Heart right ventricle (tissue), 16 donors: ENCODE data around the gene CLDN11. TPM values are rescaled to one million over a fixed set of nuclear protein-coding genes. Genes with fewer than 3 reads are reported as not detected.

Source experiments
- ATAC-seq, 8 donors: fragments of 200-7000 bp; cut with Tn5 transposase; one replicate each; pipeline ENCODE4 v1.9.1; 2020; ENCODE audit warnings: mild to moderate bottlenecking in 8 of 8, moderate library complexity in 8 of 8, moderate number of reproducible peaks in 1 of 8
- DNase-seq, 2 donors: peaks; one replicate each; pipeline ENCODE4 v3.0.0-alpha.2; 2020
- H3K27ac ChIP-seq, 10 donors: fragments of 200-600 bp; sonication (generic) in 2 of 10; one replicate each; pipeline versions ENCODE4 v1.5.0 to v1.8.0; 2020 to 2022; ENCODE audit warnings: mild to moderate bottlenecking in 3 of 10
- H3K27me3 ChIP-seq, 7 donors: fragments of 200-600 bp; one replicate each; pipeline ENCODE4 v1.8.0; 2021 to 2022; ENCODE audit warnings: mild to moderate bottlenecking in 2 of 7
- H3K36me3 ChIP-seq, 9 donors: fragments of 200-600 bp; sonication (generic) in 1 of 9; one replicate each; pipeline versions ENCODE4 v1.5.0 to v1.8.0; 2020 to 2022; ENCODE audit warnings: mild to moderate bottlenecking in 2 of 9
- H3K4me1 ChIP-seq, 9 donors: fragments of 200-600 bp; sonication (generic) in 1 of 9; one replicate each; pipeline versions ENCODE4 v1.5.0 to v1.8.0; 2020 to 2022; ENCODE audit warnings: mild to moderate bottlenecking in 4 of 9
- H3K4me3 ChIP-seq, 10 donors: fragments of 200-600 bp; sonication (generic) in 2 of 10; one replicate each; pipeline versions ENCODE4 v1.5.0 to v1.8.0; 2020 to 2022; ENCODE audit warnings: mild to moderate bottlenecking in 7 of 10, moderate library complexity in 2 of 10
- H3K9me3 ChIP-seq, 11 donors: fragments of 200-600 bp in 10 of 11; sonication (generic) in 2 of 11; one replicate each; pipeline versions ENCODE4 v1.5.0 to v1.8.0; 2013 to 2022; ENCODE audit warnings: mild to moderate bottlenecking in 2 of 11, control low read depth in 1 of 11, moderate library complexity in 1 of 11
- WGBS, 2 donors: extraction: QIAGEN DNeasy Blood & Tissue Kit; methylation state at CpG; one replicate each; pipeline ENCODE4 v1.1.7; 2013; ENCODE audit warnings: inconsistent platforms in 1 of 2; 5-methylcytosine and 5-hydroxymethylcytosine counted together
- intact Hi-C, 10 donors: fragments of 100-400 bp; cut with DNase I; formaldehyde crosslinking; loops; one replicate each; pipeline versions ENCODE4 v1.11.1 to v1.14.2; 2022
- polyA plus RNA-seq, 2 donors: library from polyadenylated mRNA; stranded (reverse); fragments of 200-250 nt; gene quantifications; one replicate each; pipeline ENCODE4 v1.2.3, GENCODE V29; 2013
- total RNA-seq, 10 donors: library from RNA; stranded (reverse); fragmentation: NEBNext Ultra II Directional in 3 of 10; extraction: Animal tissue kit (Norgen Biotek cat#: 25700) in 3 of 10; gene quantifications; one replicate each; pipeline versions ENCODE4 v1.2.1 to v1.2.4, GENCODE V29; 2021 to 2023
- TF ChIP-seq, protein P1 (sequence below), 9 donors: fragments of 200-600 bp; sonication (generic) in 2 of 9; IDR thresholded peaks; one replicate each; pipeline versions ENCODE4 v1.5.0 to v1.8.0; 2021 to 2022; ENCODE audit warnings: antibody characterized with exemption in 9 of 9, mild to moderate bottlenecking in 5 of 9, moderate library complexity in 1 of 9
- donor health status: Arrhythmogenic right ventricular cardiomyopathy.
- donor health status: ischemic (EF 13 %, LVEDD 7.1; RV severe dilation, severe dysfunction).
- donor health status: healthy with polysubstance abuse.
- donor health status: DM: no; HTN: yes; CAD: no.
- donor health status: DM: no; HTN: no; CAD: no.
- donor health status: ischemic (EF 25% LVEDD 6.9; RV normal size, moderate dysfunction).
- donor health status: ischemic (EF 25% LVEDD 5.7; RV mildly dilated, moderate dysfunction).
- donor health status: healthy.
- donor health status: DM: yes; HTN: yes; CAD: no.
- donor health status: Ischemic cardiomyopathy.
- donor health status: ischemic (EF 35%, LVEDD 5.7; RV mildly dilated, moderate dysfunction).
- donor health status: nonischemic (EF 11% LVEDD 7.7; RV severe dilation, severe dysfunction).
- donor health status: DM: yes; HTN: yes; CAD: no.
- donor health status: PGD.
- donor health status: ischemic (EF 29% LVEDD 5.4; RV normal size, mild dysfunction).
- donor health status: nonischemic (EF 23%, LVEDD 6.1; RV moderate dilation, normal function).

The CLDN11 gene
- total and polyA plus RNA-seq, 12 donors: 1.6 to 3.9 (median 2.8) TPM

DNA sequence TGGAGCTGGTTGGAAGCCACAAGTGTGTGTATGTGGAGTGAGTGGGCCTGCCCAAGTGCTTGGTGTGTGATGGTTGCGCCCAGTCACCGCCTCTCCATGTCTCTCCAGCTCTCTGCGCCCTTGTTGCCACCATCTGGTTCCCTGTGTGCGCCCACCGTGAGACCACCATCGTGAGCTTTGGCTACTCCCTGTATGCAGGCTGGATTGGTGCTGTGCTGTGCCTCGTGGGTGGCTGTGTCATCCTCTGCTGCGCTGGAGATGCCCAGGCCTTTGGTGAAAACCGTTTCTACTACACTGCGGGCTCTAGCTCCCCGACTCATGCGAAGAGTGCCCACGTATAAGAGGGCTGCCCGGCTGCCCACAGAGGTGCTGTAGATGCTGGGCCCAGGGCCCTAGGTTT is 13.7 kb downstream of the CLDN11 start:
- H3K9me3 ChIP-seq: no peaks in the 10 kb centered on the region
- no peak for ATAC-seq
- H3K4me1 ChIP-seq: no peaks in the 10 kb centered on the region
- H3K36me3 ChIP-seq: peaks cover 0 to 20% (median 0%) of the 10 kb centered on the region in 9 donors
- no peak overlapping the region for H3K4me3 ChIP-seq
- H3K27ac ChIP-seq: no peak overlapping the region
- no peaks in the 10 kb centered on the region for H3K27me3 ChIP-seq
- no peak for DNase-seq
- TF ChIP-seq, protein P1, sequence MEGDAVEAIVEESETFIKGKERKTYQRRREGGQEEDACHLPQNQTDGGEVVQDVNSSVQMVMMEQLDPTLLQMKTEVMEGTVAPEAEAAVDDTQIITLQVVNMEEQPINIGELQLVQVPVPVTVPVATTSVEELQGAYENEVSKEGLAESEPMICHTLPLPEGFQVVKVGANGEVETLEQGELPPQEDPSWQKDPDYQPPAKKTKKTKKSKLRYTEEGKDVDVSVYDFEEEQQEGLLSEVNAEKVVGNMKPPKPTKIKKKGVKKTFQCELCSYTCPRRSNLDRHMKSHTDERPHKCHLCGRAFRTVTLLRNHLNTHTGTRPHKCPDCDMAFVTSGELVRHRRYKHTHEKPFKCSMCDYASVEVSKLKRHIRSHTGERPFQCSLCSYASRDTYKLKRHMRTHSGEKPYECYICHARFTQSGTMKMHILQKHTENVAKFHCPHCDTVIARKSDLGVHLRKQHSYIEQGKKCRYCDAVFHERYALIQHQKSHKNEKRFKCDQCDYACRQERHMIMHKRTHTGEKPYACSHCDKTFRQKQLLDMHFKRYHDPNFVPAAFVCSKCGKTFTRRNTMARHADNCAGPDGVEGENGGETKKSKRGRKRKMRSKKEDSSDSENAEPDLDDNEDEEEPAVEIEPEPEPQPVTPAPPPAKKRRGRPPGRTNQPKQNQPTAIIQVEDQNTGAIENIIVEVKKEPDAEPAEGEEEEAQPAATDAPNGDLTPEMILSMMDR (IDR thresholded peaks at IDR 0.05): no peak
- 98% methylated on average over 14 of the region's 14 CpGs for WGBS, 2 donors
- intact Hi-C loops: no loop called here

DNA sequence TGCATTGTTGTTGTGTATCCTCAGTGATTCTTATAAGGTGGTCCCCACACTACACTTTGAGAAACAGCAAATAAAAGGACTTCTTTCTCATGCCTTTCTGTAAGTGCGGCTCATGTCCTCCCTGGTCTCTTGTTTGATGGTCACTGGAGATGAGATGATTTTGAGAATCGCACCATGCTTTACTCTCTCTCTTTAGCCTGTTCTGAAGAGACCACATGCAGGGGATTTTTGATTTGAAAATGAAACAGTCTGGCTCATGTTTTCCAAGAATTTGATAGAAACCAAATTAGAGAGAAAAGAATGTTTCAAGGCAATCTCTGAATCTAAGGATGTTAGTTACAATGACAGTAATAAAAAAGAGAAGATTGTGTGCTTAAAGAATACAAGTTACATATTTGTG is 18.0 kb downstream of the CLDN11 start:
- H3K27me3 ChIP-seq: peaks cover 0 to 6% (median 0%) of the 10 kb centered on the region in 7 donors
- no peaks in the 10 kb centered on the region for H3K9me3 ChIP-seq
- H3K36me3 ChIP-seq: peaks cover 0 to 20% (median 0%) of the 10 kb centered on the region in 9 donors
- TF ChIP-seq, protein P1 (IDR thresholded peaks at IDR 0.05): no peak
- no peaks in the 10 kb centered on the region for H3K4me1 ChIP-seq
- ATAC-seq (no peak), DNase-seq (no peak)
- 93 to 97% methylated on average over 2 of the region's 2 CpGs for WGBS, 2 donors
- no peak overlapping the region for H3K27ac ChIP-seq
- no peak overlapping the region for H3K4me3 ChIP-seq
- intact Hi-C loops: no loop called here

DNA sequence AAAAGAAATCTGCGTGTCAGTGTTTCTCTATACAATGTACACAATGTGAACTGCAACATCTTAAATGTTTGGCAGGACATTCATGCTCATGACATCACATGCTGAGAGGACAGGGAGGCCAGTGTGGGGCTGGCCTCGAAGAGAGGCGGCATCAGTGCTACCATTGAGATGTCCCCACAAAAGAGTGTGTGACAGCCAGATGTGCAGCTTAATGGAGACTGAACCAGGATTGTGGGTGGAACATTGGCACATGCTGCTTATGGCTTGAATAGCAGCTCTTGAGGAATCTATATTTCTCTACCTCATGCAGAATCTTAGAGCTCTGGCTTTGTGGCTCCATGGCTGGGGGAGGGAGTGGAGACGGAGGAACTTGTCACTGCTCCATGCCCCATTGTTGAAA is 18.5 kb downstream of the CLDN11 start:
- ATAC-seq (no peak), DNase-seq (no peak)
- Histone ChIP-seq H3K27ac (no peak overlapping the region), H3K4me1 (no peaks in the 10 kb centered on the region), H3K9me3 (no peaks in the 10 kb centered on the region), H3K27me3 (peaks cover 0 to 6% (median 0%) of the 10 kb centered on the region in 7 donors), H3K36me3 (peaks cover 0 to 20% (median 0%) of the 10 kb centered on the region in 9 donors), H3K4me3 (no peak overlapping the region)
- intact Hi-C loops: no loop called here
- 89% methylated on average over 4 of the region's 4 CpGs for WGBS, 2 donors
- TF ChIP-seq, protein P1 (IDR thresholded peaks at IDR 0.05): no peak

DNA sequence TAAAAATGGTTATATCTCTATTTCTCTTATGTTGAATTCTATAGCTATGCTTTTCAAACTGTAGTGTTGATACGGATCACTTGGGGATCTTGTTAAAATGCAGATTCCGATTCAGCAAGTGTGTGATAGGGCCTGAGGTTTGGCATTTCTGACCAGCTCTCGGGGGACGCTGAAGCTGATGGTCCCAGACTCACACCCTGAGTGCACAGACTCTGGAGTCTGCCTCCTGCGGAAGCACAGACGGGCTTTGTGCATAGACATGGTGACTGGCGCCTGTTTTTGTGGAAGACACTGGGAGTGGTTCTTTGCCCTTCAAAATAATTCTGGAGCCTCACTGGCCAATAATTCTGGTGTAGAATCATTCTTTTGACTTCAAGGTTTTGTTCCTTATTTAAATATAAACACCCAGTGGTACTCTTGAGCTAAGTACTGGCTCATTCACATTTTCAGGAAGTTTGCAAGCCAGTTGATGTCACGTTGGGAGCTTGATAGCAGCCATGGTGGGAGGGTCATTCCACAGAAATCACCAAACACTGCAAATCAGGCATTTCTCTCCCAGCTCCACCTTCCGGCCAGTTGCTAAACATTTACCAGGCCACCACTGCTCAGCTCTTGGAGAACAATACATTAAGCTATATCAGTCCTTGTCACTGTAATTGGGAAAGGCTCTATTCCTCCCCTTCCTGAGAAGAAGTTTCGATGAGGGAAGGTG is 19.2 kb downstream of the CLDN11 start:
- TF ChIP-seq, protein P1 (IDR thresholded peaks at IDR 0.05): no peak
- Histone ChIP-seq H3K9me3 (no peaks in the 10 kb centered on the region), H3K4me1 (no peaks in the 10 kb centered on the region), H3K4me3 (no peak overlapping the region), H3K27ac (no peak overlapping the region), H3K27me3 (peaks cover 0 to 6% (median 0%) of the 10 kb centered on the region in 7 donors), H3K36me3 (peaks cover 0 to 15% (median 0%) of the 10 kb centered on the region in 9 donors)
- intact Hi-C loops: no loop called here
- ATAC-seq (no peak), DNase-seq (no peak)
- WGBS, 2 donors: 75 to 77% methylated on average over 10 of the region's 10 CpGs
